HepG2 (cell line): ENCODE results near the gene UGT2A3.
"Not testable (repeated sequence)": the region's sequence is repeated elsewhere in the genome, so short reads cannot be mapped to it uniquely, and the experiment has no call there.

Experiments used
- AKAP8 ChIP-seq: sonication (generic); formaldehyde crosslinking; IDR thresholded peaks from 2 replicates; pipeline ENCODE4 v1.5.1; 2020; ENCODE audit warnings: mild to moderate bottlenecking, missing genetic modification reagents
- BCL6 ChIP-seq: IDR thresholded peaks from 2 replicates; pipeline ENCODE4 v1.6.1; 2016; ENCODE audit warnings: missing genetic modification reagents, missing compliant biosample characterization
- CTCF ChIP-seq: sonication (generic); formaldehyde crosslinking; IDR thresholded peaks from 2 replicates; pipeline ENCODE4 v1.5.0; 2020; ENCODE audit warnings: mild to moderate bottlenecking, missing genetic modification reagents, moderate library complexity
- ETS1 ChIP-seq: sonication (generic); formaldehyde crosslinking; IDR thresholded peaks from 2 replicates; pipeline ENCODE4 v1.4.0; 2020; ENCODE audit warnings: missing genetic modification reagents
- REST ChIP-seq, 2 experiments: IDR thresholded peaks; 2 replicates each; pipeline ENCODE4 v1.6.1; 2011 to 2012; ENCODE audit warnings: low read length in 2 of 2, borderline replicate concordance in 1 of 2, low read depth in 1 of 2, mild to moderate bottlenecking in 1 of 2, moderate library complexity in 1 of 2
- THAP7 ChIP-seq: sonication (generic); formaldehyde crosslinking; IDR thresholded peaks from 2 replicates; pipeline ENCODE4 v1.8.1; 2023; ENCODE audit warnings: mild to moderate bottlenecking, missing genetic modification reagents
- ZBTB43 ChIP-seq: sonication (generic); formaldehyde crosslinking; conservative IDR thresholded peaks from 2 replicates; pipeline ENCODE4 v1.4.0; 2020; ENCODE audit warnings: missing genetic modification reagents
- ZFY ChIP-seq: sonication (generic); formaldehyde crosslinking; IDR thresholded peaks from 2 replicates; pipeline ENCODE4 v1.4.0; 2020; ENCODE audit warnings: missing genetic modification reagents
- ZNF7 ChIP-seq: IDR thresholded peaks from 2 replicates; pipeline ENCODE4 v1.6.1; 2016; ENCODE audit warnings: missing biosample characterization, missing genetic modification reagents

- TF ChIP-seq AKAP8; REST (IDR thresholded peaks at IDR 0.05; ENCODE audit: borderline replicate concordance in 1 of 2, low read depth in 1 of 2, low read length in 2 of 2); ZBTB43 (CRISPR knock-in tag); BCL6 (CRISPR knock-in tag); ZNF7 (CRISPR knock-in tag); ETS1; THAP7; CTCF (CRISPR knock-in tag); ZFY (CRISPR knock-in tag): not testable (repeated sequence)
Measured at GRCh38 chr4:68959085-68959484, 7.5 kb upstream of the UGT2A3 start.
